Dendritic cell treated with granulocyte-macrophage colony-stimulating factor and Interleukin-4, amounts not matched to agents 40 ng/mL and 50 ng/mL, for 4 days (primary cell): ENCODE results near the gene FAM227B.
"Not testable (repeated sequence)": the region's sequence is repeated elsewhere in the genome, so short reads cannot be mapped to it uniquely, and the experiment has no call there.

ENCODE experiments used
- H3K27ac Mint-ChIP-seq: one replicate; pipeline ENCODE4 v1.8.0; 2022; ENCODE audit warnings: mild to moderate bottlenecking, mixed read lengths
- H3K27me3 Mint-ChIP-seq: one replicate; pipeline ENCODE4 v1.8.0; 2022; ENCODE audit warnings: mild to moderate bottlenecking, mixed read lengths
- H3K36me3 Mint-ChIP-seq: one replicate; pipeline ENCODE4 v1.8.0; 2022; ENCODE audit warnings: low read depth, mixed read lengths
- H3K4me1 Mint-ChIP-seq: one replicate; pipeline ENCODE4 v1.8.0; 2022; ENCODE audit warnings: low read depth, mixed read lengths
- H3K4me3 Mint-ChIP-seq: one replicate; pipeline ENCODE4 v1.8.0; 2022; ENCODE audit warnings: mild to moderate bottlenecking, moderate library complexity, mixed read lengths
- H3K9me3 Mint-ChIP-seq: one replicate; pipeline ENCODE4 v1.8.0; 2022; ENCODE audit warnings: mixed read lengths
- intact Hi-C: fragments of 100-400 bp; cut with micrococcal nuclease; formaldehyde crosslinking; loops from one replicate; pipeline ENCODE4 v1.15.0; 2022

The FAM227B gene

GRCh38 chr15:49627407-49627877 lies 6.8 kb upstream of the FAM227B start:
- peaks cover 11% of the 10 kb centered on the region for H3K4me1 Mint-ChIP-seq

GRCh38 chr15:49625460-49626036 lies 4.9 kb upstream of the FAM227B start:
- peaks cover 23% of the 10 kb centered on the region for H3K4me1 Mint-ChIP-seq
- peaks cover 15% of the 10 kb centered on the region for H3K9me3 Mint-ChIP-seq
- H3K4me3 Mint-ChIP-seq, result no peak overlapping the region
- H3K27me3 Mint-ChIP-seq, result no peaks in the 10 kb centered on the region
- H3K36me3 Mint-ChIP-seq, result peaks cover 45% of the 10 kb centered on the region
- H3K27ac Mint-ChIP-seq, result no peak overlapping the region
- intact Hi-C loops, result loop anchor here (10.0 kb wide), 2 partner anchors 391 to 751 kb away; partner anchors contain the start of gene EID1

More at GRCh38 chr15:49627407-49627877, 6.8 kb upstream of the FAM227B start:
- H3K27me3 Mint-ChIP-seq, result no peaks in the 10 kb centered on the region
- H3K9me3 Mint-ChIP-seq, result peaks cover 15% of the 10 kb centered on the region
- peaks cover 40% of the 10 kb centered on the region for H3K36me3 Mint-ChIP-seq
- intact Hi-C loops, result loop anchor here (10.0 kb wide), 2 partner anchors 393 to 753 kb away; partner anchors contain the start of gene EID1
- H3K4me3 Mint-ChIP-seq, result no peak overlapping the region
- H3K27ac Mint-ChIP-seq, result no peak overlapping the region

- Mint-ChIP-seq H3K36me3 (peaks cover 33% of the 10 kb centered on the region), H3K27me3 (no peaks in the 10 kb centered on the region), H3K4me1 (peaks cover 29% of the 10 kb centered on the region), H3K4me3 (no peak overlapping the region), H3K9me3 (peaks cover 15% of the 10 kb centered on the region), H3K27ac (no peak overlapping the region)
- intact Hi-C loops, result loop anchor here (5.0 to 10.0 kb wide), 4 partner anchors 389 to 749 kb away; partner anchors contain the start of genes EID1, GALK2 and SECISBP2L
Measured at GRCh38 chr15:49624056-49624455, 3.4 kb upstream of the FAM227B start.

- intact Hi-C loops, result loop anchor here (5.0 to 10.0 kb wide), 4 partner anchors 388 to 748 kb away; partner anchors contain the start of genes EID1, GALK2 and SECISBP2L
- Mint-ChIP-seq H3K27ac (no peak overlapping the region), H3K4me3 (no peak overlapping the region), H3K9me3 (peaks cover 15% of the 10 kb centered on the region), H3K27me3 (no peaks in the 10 kb centered on the region), H3K36me3 (peaks cover 25% of the 10 kb centered on the region), H3K4me1 (peaks cover 29% of the 10 kb centered on the region)
Measured at GRCh38 chr15:49622561-49622960, 1.9 kb upstream of the FAM227B start.

- peak overlapping the region; percentile 88 for H3K4me3 Mint-ChIP-seq
- peaks cover 29% of the 10 kb centered on the region for H3K4me1 Mint-ChIP-seq
- peak overlapping the region; percentile 94 for H3K27ac Mint-ChIP-seq
- no peaks in the 10 kb centered on the region for H3K27me3 Mint-ChIP-seq
- H3K9me3 Mint-ChIP-seq, result peaks cover 15% of the 10 kb centered on the region
- peaks cover 25% of the 10 kb centered on the region for H3K36me3 Mint-ChIP-seq
- intact Hi-C loops, result loop anchor here (2.0 to 10.0 kb wide), 5 partner anchors 387 to 811 kb away; partner anchors contain the start of genes CEP152, EID1, GALK2 and SECISBP2L
Measured at GRCh38 chr15:49621887-49622286, 1.3 kb upstream of the FAM227B start.

GRCh38 chr15:49621401-49621811 lies 788 bp upstream of the FAM227B start:
- H3K36me3 Mint-ChIP-seq, result peaks cover 25% of the 10 kb centered on the region
- peaks cover 29% of the 10 kb centered on the region for H3K4me1 Mint-ChIP-seq
- no peaks in the 10 kb centered on the region for H3K27me3 Mint-ChIP-seq
- peaks cover 15% of the 10 kb centered on the region for H3K9me3 Mint-ChIP-seq
- peak overlapping the region; percentile 88 for H3K4me3 Mint-ChIP-seq
- intact Hi-C loops, result loop anchor here (2.0 to 10.0 kb wide), 5 partner anchors 387 to 811 kb away; partner anchors contain the start of genes CEP152, EID1, GALK2 and SECISBP2L
- peak overlapping the region; percentile 94 for H3K27ac Mint-ChIP-seq

GRCh38 chr15:49620199-49620598 lies 419 bp downstream of the FAM227B start:
- peak overlapping the region; percentile 88 for H3K4me3 Mint-ChIP-seq
- H3K4me1 Mint-ChIP-seq, result peaks cover 29% of the 10 kb centered on the region

GRCh38 chr15:49619226-49619625 lies 1.4 kb downstream of the FAM227B start:
- Mint-ChIP-seq H3K9me3 (peaks cover 18% of the 10 kb centered on the region), H3K4me3 (no peak overlapping the region), H3K27ac (no peak overlapping the region), H3K27me3 (no peaks in the 10 kb centered on the region), H3K36me3 (peaks cover 22% of the 10 kb centered on the region), H3K4me1 (peaks cover 29% of the 10 kb centered on the region)
- intact Hi-C loops, result no loop called here

More at GRCh38 chr15:49620199-49620598, 419 bp downstream of the FAM227B start:
- Mint-ChIP-seq H3K27ac (peak overlapping the region; percentile 94), H3K36me3 (peaks cover 19% of the 10 kb centered on the region), H3K27me3 (no peaks in the 10 kb centered on the region), H3K9me3 (peaks cover 15% of the 10 kb centered on the region)
- intact Hi-C loops, result loop anchor here (2.0 to 10.0 kb wide), 5 partner anchors 385 to 809 kb away; partner anchors contain the start of genes CEP152, EID1, GALK2 and SECISBP2L

GRCh38 chr15:49612240-49612639 lies 8.4 kb downstream of the FAM227B start:
- intact Hi-C loops, H3K4me1 Mint-ChIP-seq, H3K27ac Mint-ChIP-seq, H3K27me3 Mint-ChIP-seq, H3K4me3 Mint-ChIP-seq: not testable (repeated sequence)
- H3K9me3 Mint-ChIP-seq, result peaks cover 37% of the 10 kb centered on the region
- H3K36me3 Mint-ChIP-seq, result peaks cover 17% of the 10 kb centered on the region

- Mint-ChIP-seq H3K27me3 (no peaks in the 10 kb centered on the region), H3K4me1 (no peaks in the 10 kb centered on the region), H3K4me3 (no peak overlapping the region), H3K9me3 (peaks cover 30% of the 10 kb centered on the region), H3K36me3 (peaks cover 16% of the 10 kb centered on the region), H3K27ac (no peak overlapping the region)
- intact Hi-C loops, result no loop called here
Measured at GRCh38 chr15:49610157-49610918, 10.3 kb downstream of the FAM227B start.

GRCh38 chr15:49606594-49606993 lies 14.0 kb downstream of the FAM227B start:
- no peak overlapping the region for H3K4me3 Mint-ChIP-seq
- no peaks in the 10 kb centered on the region for H3K4me1 Mint-ChIP-seq
- peaks cover 33% of the 10 kb centered on the region for H3K9me3 Mint-ChIP-seq
- intact Hi-C loops, result no loop called here
- H3K27me3 Mint-ChIP-seq, result no peaks in the 10 kb centered on the region
- no peak overlapping the region for H3K27ac Mint-ChIP-seq
- H3K36me3 Mint-ChIP-seq, result no peaks in the 10 kb centered on the region

- H3K4me1 Mint-ChIP-seq, result no peaks in the 10 kb centered on the region
- H3K4me3 Mint-ChIP-seq, result no peak overlapping the region
- H3K27ac Mint-ChIP-seq, result no peak overlapping the region
- H3K36me3 Mint-ChIP-seq, result no peaks in the 10 kb centered on the region
- no peaks in the 10 kb centered on the region for H3K27me3 Mint-ChIP-seq
- intact Hi-C loops, result no loop called here
- peaks cover 43% of the 10 kb centered on the region for H3K9me3 Mint-ChIP-seq
Measured at GRCh38 chr15:49605588-49605987, 15.0 kb downstream of the FAM227B start.

GRCh38 chr15:49604625-49605409 lies 15.8 kb downstream of the FAM227B start:
- H3K27ac Mint-ChIP-seq, result no peak overlapping the region
- no peaks in the 10 kb centered on the region for H3K27me3 Mint-ChIP-seq
- H3K9me3 Mint-ChIP-seq, result peaks cover 49% of the 10 kb centered on the region
- H3K4me3 Mint-ChIP-seq, result no peak overlapping the region
- intact Hi-C loops, result no loop called here
- H3K4me1 Mint-ChIP-seq, result no peaks in the 10 kb centered on the region
- H3K36me3 Mint-ChIP-seq, result no peaks in the 10 kb centered on the region
